CD14-positive monocyte (primary cell): ENCODE results near the gene HERPUD2. TPM values are rescaled to one million over a fixed set of nuclear protein-coding genes. Genes with fewer than 3 reads are reported as not detected.

Source experiments
- DNase-seq, 3 donors: peaks; one replicate each; pipeline ENCODE4 v3.0.0-alpha.2; 2011 to 2022
- H2AFZ ChIP-seq: 2 replicates; pipeline ENCODE4 v1.6.0; 2012; ENCODE audit warnings: mild to moderate bottlenecking, low read depth, low read length, inconsistent platforms; ENCODE audit not compliant: insufficient read depth, poor library complexity, severe bottlenecking
- H3K27ac ChIP-seq, 2 donors: 1 replicate in 1 of 2; 2 replicates in 1 of 2; pipeline ENCODE4 v1.5.1; 2012 to 2013; ENCODE audit warnings: low read length in 2 of 2, control low read depth in 1 of 2, inconsistent platforms in 1 of 2, low read depth in 1 of 2, mild to moderate bottlenecking in 1 of 2
- H3K27me3 ChIP-seq, 2 donors: one replicate each; pipeline versions ENCODE4 v1.6.0 to v1.6.1; 2011 to 2013; ENCODE audit warnings: low read length in 2 of 2; ENCODE audit not compliant: control insufficient read depth in 2 of 2, insufficient read depth in 2 of 2
- H3K36me3 ChIP-seq, 2 donors: replicated peaks in 1 of 2; 1 replicate in 1 of 2; 2 replicates in 1 of 2; pipeline versions ENCODE4 v1.5.1 to v1.6.1; 2012 to 2013; ENCODE audit warnings: low read length in 2 of 2, control low read depth in 1 of 2, inconsistent platforms in 1 of 2, mild to moderate bottlenecking in 1 of 2; ENCODE audit not compliant: insufficient read depth in 2 of 2, control insufficient read depth in 1 of 2
- H3K4me1 ChIP-seq, 2 donors: 1 replicate in 1 of 2; 2 replicates in 1 of 2; pipeline versions ENCODE4 v1.5.1 to v1.6.1; 2012 to 2013; ENCODE audit warnings: low read length in 2 of 2, control low read depth in 1 of 2, inconsistent platforms in 1 of 2, mild to moderate bottlenecking in 1 of 2, moderate library complexity in 1 of 2; ENCODE audit not compliant: insufficient read depth in 2 of 2, control insufficient read depth in 1 of 2
- H3K4me2 ChIP-seq: replicated peaks from 2 replicates; pipeline ENCODE3; 2012; ENCODE audit warnings: low read length, moderate library complexity, mild to moderate bottlenecking; ENCODE audit not compliant: poor library complexity, severe bottlenecking; ENCODE audit errors: extremely low read depth
- H3K4me3 ChIP-seq, 3 experiments: fragments of 200-600 bp in 1 of 3; sonication (generic) in 1 of 3; replicated peaks in 1 of 3; 1 replicate in 2 of 3; 2 replicates in 1 of 3; pipeline ENCODE4 v1.5.1; 2011 to 2013; ENCODE audit warnings: low read length in 3 of 3, mild to moderate bottlenecking in 3 of 3, control low read depth in 2 of 3, low read depth in 2 of 3, inconsistent platforms in 1 of 3, moderate library complexity in 1 of 3
- H3K79me2 ChIP-seq: 2 replicates; pipeline ENCODE4 v1.6.0; 2012; ENCODE audit warnings: mild to moderate bottlenecking, control low read depth, inconsistent platforms, low read length, moderate library complexity; ENCODE audit not compliant: insufficient read depth
- H3K9ac ChIP-seq: 2 replicates; pipeline ENCODE4 v1.6.0; 2017; ENCODE audit warnings: low read length, mild to moderate bottlenecking; ENCODE audit not compliant: insufficient read depth, poor library complexity, severe bottlenecking
- H3K9me3 ChIP-seq, 2 donors: replicated peaks in 1 of 2; 1 replicate in 1 of 2; 2 replicates in 1 of 2; pipeline versions ENCODE4 v1.5.1 to v1.6.1; 2012 to 2013; ENCODE audit warnings: low read length in 2 of 2, control low read depth in 1 of 2; ENCODE audit not compliant: control insufficient read depth in 1 of 2, insufficient read depth in 1 of 2
- H4K20me1 ChIP-seq: 2 replicates; pipeline ENCODE4 v1.6.0; 2012; ENCODE audit warnings: mild to moderate bottlenecking, low read length, control low read depth, moderate library complexity; ENCODE audit not compliant: insufficient read depth
- H3K27ac Mint-ChIP-seq, 7 donors: one replicate each; pipeline ENCODE4 v1.8.0; 2020; ENCODE audit warnings: mild to moderate bottlenecking in 7 of 7, mixed read lengths in 7 of 7, moderate library complexity in 6 of 7, inconsistent platforms in 2 of 7
- H3K27me3 Mint-ChIP-seq, 3 donors: one replicate each; pipeline ENCODE4 v1.8.0; 2021 to 2022; ENCODE audit warnings: low read depth in 3 of 3, mild to moderate bottlenecking in 3 of 3, mixed read lengths in 3 of 3, moderate library complexity in 3 of 3, inconsistent platforms in 1 of 3
- H3K36me3 Mint-ChIP-seq, 2 donors: one replicate each; pipeline ENCODE4 v1.8.0; 2020; ENCODE audit warnings: mixed read lengths in 2 of 2, inconsistent platforms in 1 of 2, mild to moderate bottlenecking in 1 of 2
- H3K4me1 Mint-ChIP-seq: one replicate; pipeline ENCODE4 v1.8.0; 2020; ENCODE audit warnings: mild to moderate bottlenecking, mixed read lengths
- H3K4me3 Mint-ChIP-seq, 2 donors: one replicate each; pipeline ENCODE4 v1.8.0; 2020; ENCODE audit warnings: mild to moderate bottlenecking in 2 of 2, mixed read lengths in 2 of 2, moderate library complexity in 1 of 2
- H3K9me3 Mint-ChIP-seq, 7 donors: one replicate each; pipeline ENCODE4 v1.8.0; 2020 to 2022; ENCODE audit warnings: mixed read lengths in 7 of 7, mild to moderate bottlenecking in 6 of 7, moderate library complexity in 6 of 7, inconsistent platforms in 2 of 7
- WGBS: methylation state at CpG from one replicate; pipeline ENCODE4 v1.1.5; 2013; ENCODE audit warnings: missing lambda C conversion rate; ENCODE audit not compliant: insufficient coverage; 5-methylcytosine and 5-hydroxymethylcytosine counted together
- intact Hi-C, 2 donors: fragments of 100-400 bp; cut with micrococcal nuclease; formaldehyde crosslinking; loops; one replicate each; pipeline versions ENCODE4 v1.15.0 to v1.15.1; 2023
- polyA plus RNA-seq, 3 donors: library from polyadenylated mRNA; depleted of rRNA in 1 of 3; unstranded in 2 of 3; stranded (reverse) in 1 of 3; fragments of 300-500 nt in 2 of 3; fragments of >200 nt in 1 of 3; fragmentation: Illumina TruSeq in 2 of 3; gene quantifications; 1 replicate in 2 of 3; 2 replicates in 1 of 3; pipeline ENCODE4 v1.2.3, GENCODE V29; 2012 to 2021
- TF ChIP-seq, protein P1 (sequence below): fragments of 200-600 bp; IDR thresholded peaks from one replicate; pipeline ENCODE4 v1.8.0; 2022; ENCODE audit warnings: antibody characterized with exemption, mild to moderate bottlenecking

The HERPUD2 gene
- polyA plus RNA-seq, 3 donors, result 36.1 to 40.9 (median 36.4) TPM

DNA sequence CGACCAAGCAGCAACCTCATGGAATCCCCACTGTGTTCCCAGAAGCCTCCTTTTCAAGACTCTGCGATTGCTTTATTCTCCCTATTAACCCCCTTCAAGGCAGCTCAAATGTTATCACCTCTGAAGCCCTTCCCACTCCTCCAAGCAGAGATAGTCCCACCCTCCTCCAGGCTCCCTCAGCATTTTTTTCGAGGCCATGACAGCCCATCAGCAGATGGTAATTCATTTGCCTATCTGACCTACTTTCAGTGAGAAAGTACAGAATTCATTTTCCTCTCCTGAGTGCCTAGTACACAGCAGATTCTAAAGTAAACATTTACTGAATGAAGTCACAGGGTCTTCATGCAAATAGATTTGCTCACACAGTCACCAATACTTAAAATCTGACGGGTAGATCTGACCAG, 47.8 kb downstream of the HERPUD2 start:
- H3K4me2 ChIP-seq, result no peak overlapping the region
- Mint-ChIP-seq H3K9me3 (peaks cover 0 to 2% (median 1%) of the 10 kb centered on the region in 7 donors), H3K27ac (peak overlapping the region in 2 of 7 donors; percentile 69 to 78), H3K4me1 (peaks cover 12% of the 10 kb centered on the region), H3K4me3 (no peak overlapping the region), H3K27me3 (peaks cover 0 to 2% (median 0%) of the 10 kb centered on the region in 3 donors), H3K36me3 (peaks cover 45% of the 10 kb centered on the region in 2 donors)
- no peak overlapping the region for H3K27ac ChIP-seq
- TF ChIP-seq, protein P1, sequence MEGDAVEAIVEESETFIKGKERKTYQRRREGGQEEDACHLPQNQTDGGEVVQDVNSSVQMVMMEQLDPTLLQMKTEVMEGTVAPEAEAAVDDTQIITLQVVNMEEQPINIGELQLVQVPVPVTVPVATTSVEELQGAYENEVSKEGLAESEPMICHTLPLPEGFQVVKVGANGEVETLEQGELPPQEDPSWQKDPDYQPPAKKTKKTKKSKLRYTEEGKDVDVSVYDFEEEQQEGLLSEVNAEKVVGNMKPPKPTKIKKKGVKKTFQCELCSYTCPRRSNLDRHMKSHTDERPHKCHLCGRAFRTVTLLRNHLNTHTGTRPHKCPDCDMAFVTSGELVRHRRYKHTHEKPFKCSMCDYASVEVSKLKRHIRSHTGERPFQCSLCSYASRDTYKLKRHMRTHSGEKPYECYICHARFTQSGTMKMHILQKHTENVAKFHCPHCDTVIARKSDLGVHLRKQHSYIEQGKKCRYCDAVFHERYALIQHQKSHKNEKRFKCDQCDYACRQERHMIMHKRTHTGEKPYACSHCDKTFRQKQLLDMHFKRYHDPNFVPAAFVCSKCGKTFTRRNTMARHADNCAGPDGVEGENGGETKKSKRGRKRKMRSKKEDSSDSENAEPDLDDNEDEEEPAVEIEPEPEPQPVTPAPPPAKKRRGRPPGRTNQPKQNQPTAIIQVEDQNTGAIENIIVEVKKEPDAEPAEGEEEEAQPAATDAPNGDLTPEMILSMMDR, result no peak
- H3K27me3 ChIP-seq, result no peaks in the 10 kb centered on the region
- no peak overlapping the region for H3K9ac ChIP-seq
- DNase-seq, result no peak
- H3K79me2 ChIP-seq, result peaks cover 25% of the 10 kb centered on the region
- 63% methylated on average over 3 of the region's 4 CpGs for WGBS
- peaks cover 19 to 57% of the 10 kb centered on the region in 2 donors for H3K36me3 ChIP-seq
- no peaks in the 10 kb centered on the region for H3K9me3 ChIP-seq
- no peak overlapping the region for H3K4me3 ChIP-seq
- H2AFZ ChIP-seq, result no peak overlapping the region
- H4K20me1 ChIP-seq, result peaks cover 85% of the 10 kb centered on the region
- intact Hi-C loops, result no loop called here
- H3K4me1 ChIP-seq, result no peaks in the 10 kb centered on the region

DNA sequence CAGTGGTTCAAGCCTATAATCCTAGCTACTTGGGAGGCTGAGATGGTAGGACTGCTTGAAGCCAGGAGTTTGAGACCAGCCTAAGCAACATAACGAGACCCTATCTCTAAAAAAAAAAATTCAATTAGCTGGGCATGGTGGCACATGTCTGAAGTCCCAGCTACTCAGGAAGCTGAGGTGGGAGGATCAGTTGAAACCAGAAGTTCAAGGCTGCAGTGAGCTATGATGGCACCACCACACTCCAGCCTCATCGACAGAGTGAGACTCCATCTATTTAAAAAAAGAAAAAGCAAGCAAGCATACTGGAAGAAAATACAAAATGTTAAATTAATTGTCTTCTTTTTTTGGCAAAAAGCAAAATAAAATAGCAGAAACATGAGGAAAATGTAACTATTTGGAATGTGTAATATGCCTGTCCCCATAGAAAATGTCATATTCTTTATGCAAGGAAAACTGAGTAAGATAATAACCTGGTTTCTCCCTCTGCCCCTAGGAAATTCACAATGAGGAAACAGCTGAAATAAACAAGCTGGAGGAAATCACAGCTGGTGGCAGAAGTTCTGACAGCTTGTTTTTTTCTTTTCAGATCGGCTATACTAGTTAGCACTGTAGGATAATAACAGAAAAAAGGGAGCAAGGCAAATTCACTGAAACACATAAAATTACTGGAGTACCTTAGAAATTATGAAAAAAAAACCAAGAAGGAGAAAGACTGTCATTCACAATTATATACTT, 48.5 kb downstream of the HERPUD2 start:
- WGBS, result 33% methylated on average over 1 of the region's 3 CpGs
- DNase-seq, result no peak
- Histone ChIP-seq H3K4me3 (no peak overlapping the region), H3K27ac (no peak overlapping the region), H3K79me2 (peaks cover 20% of the 10 kb centered on the region), H3K4me1 (no peaks in the 10 kb centered on the region), H3K36me3 (peaks cover 19 to 51% of the 10 kb centered on the region in 2 donors), H3K9me3 (no peaks in the 10 kb centered on the region), H3K27me3 (no peaks in the 10 kb centered on the region), H3K4me2 (no peak overlapping the region), H2AFZ (no peak overlapping the region), H4K20me1 (peaks cover 86% of the 10 kb centered on the region), H3K9ac (no peak overlapping the region)
- Mint-ChIP-seq H3K27me3 (peaks cover 0 to 2% (median 0%) of the 10 kb centered on the region in 3 donors), H3K36me3 (peaks cover 41% of the 10 kb centered on the region in 2 donors), H3K4me3 (no peak overlapping the region), H3K4me1 (peaks cover 12% of the 10 kb centered on the region), H3K27ac (peak overlapping the region in 4 of 7 donors; percentile 38 to 69 (median 55)), H3K9me3 (no peaks in the 10 kb centered on the region)
- TF ChIP-seq, protein P1, result no peak
- intact Hi-C loops, result no loop called here
